Umbilical cord (tissue), 2 donors: ENCODE measurements around the gene ASIC1. TPM values are rescaled to one million over a fixed set of nuclear protein-coding genes. Genes with fewer than 3 reads are reported as not detected.
A peak's percentile ranks its signal among the peaks of the same experiment; 100 is the strongest.

ENCODE experiments used
- DNase-seq: peaks from one replicate; pipeline ENCODE4 v3.0.0-alpha.2; 2015; ENCODE audit warnings: low spot score
- total RNA-seq: library from RNA; depleted of rRNA; stranded (reverse); fragments of >200 nt; gene quantifications from one replicate; pipeline ENCODE4 v1.2.3, GENCODE V29; 2014; ENCODE audit warnings: low replicate concordance; ENCODE audit not compliant: insufficient read depth

The ASIC1 gene
- total RNA-seq, 1 donor from 2014 or later: 1.7 TPM

DNA sequence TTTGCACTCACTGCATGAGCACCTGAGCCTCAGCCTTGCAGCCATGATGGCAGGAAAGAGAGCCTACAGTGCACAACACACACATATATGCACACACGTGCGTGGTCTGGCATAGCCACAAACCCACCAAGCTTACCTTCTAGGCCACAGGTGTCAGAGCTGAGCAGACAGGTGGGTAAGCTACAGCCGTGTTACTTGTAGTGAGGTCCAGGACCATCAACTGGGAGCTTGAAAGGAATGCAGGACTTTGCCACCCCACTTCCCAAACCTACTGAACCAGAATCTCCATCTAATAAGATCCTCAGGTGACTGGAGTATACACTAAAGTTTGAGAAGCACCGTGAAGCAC is 2.7 kb downstream of the ASIC1 start:
- no peak for DNase-seq

- DNase-seq: no peak
Measured at GRCh38 chr12:50061171-50061570, 3.8 kb downstream of the ASIC1 start.

GRCh38 chr12:50061946-50062686 is 4.7 kb downstream of the ASIC1 start:
- no peak for DNase-seq

- no peak for DNase-seq
Measured at GRCh38 chr12:50062728-50063460, 5.5 kb downstream of the ASIC1 start.

DNA sequence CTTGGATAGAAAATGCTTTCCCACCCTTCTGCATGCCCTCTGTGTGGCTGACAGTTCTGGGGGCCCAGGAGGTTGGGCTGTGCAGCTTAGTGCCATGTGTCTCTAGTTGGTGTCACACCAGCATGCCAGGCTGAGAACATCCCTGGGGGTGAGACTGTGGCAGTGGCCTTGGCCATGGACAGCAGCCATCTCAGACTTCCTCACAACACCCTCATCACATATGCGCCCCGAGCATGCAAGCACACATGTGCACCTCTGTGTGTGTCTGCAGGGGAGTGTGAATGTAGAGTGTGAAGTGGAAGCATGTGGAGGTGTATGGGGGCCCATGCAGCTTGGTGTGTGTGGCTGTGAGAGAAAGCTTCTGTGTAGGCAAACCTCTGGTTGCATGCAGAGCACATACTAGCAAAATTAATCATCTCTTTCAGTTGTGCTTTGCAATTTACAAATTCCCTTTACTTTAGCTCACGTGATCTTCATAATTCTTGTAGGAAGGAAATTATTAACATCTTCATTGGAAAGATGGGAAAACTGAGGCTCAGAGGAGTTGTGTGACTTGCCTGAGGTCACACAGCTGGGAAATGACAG is 8.4 kb downstream of the ASIC1 start:
- no peak for DNase-seq

GRCh38 chr12:50066402-50066801 is 9.0 kb downstream of the ASIC1 start:
- peak; percentile 46 for DNase-seq

GRCh38 chr12:50069069-50069468 is 11.7 kb downstream of the ASIC1 start:
- DNase-seq: no peak

GRCh38 chr12:50069539-50069938 is 12.1 kb downstream of the ASIC1 start:
- DNase-seq: no peak

DNA sequence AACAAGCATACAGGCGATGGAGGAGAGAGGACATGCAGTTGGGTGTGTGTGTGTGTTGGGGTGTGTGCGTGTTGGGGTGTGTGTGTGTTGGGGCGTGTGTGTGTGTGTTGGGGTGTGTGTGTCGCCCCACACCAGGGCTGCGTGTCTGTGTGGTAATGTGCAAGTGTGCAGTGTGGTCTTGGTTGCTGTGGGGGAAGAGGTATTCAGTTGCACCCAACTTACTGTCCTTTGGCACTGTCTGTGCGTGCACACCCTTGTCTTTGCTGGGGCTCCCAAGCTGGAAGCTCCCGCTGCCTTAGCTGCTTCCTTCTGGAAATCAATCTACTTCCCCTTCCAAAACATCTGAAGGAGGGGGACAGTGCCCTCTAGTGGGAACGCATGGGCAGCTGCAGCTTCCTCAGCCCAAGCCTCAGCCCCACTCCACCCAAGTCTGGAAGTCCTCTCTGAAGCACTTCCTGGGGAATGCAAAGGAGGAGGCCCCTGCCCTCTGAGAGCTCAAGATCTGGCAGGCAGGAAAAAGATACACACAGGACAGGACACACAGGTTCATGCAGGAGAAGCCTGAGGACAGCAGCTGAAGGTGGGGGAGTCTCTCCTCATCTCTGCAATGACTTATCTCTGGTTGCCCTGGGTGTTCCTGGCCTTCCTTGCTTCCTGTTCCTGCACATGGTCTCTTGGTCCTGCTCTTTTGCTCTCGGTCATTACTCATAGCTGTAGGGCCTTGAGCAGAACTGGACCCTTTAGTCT is 13.1 kb downstream of the ASIC1 start:
- DNase-seq: peak; percentile 93

DNA sequence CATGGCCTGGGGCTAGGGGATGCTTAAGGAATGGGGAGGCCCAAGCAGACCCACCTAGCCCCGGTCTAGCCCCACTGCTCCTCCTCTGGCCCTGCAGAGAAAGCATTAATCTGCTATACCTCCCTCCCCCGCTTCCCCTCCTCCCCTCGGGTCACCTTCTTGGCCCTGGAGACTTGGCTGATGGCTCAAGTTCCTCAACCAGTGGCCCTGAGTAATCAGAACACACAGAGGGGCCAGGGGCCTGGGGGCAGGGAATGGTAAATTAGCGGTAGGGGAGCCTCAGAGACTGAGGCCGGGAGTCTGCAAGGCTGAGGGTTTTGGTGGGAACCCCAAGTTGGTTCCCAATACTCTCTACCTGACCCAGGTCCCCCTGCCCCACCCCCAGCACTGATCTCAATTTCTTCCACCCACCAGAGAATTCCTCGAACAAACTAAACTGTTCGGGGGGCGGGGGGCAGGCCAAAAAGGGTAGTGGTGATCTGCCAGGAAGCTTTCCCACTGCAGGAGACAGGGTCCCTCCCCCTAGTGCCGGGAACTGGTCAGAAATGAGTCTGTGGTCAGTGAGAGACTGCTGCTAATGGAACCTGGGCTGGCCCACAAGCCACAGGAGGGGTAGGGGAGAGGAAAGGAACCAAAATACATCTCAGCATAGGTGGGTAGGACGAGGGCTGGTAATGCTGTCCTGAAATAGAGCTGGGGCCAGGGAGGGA is 15.0 kb downstream of the ASIC1 start:
- no peak for DNase-seq

DNA sequence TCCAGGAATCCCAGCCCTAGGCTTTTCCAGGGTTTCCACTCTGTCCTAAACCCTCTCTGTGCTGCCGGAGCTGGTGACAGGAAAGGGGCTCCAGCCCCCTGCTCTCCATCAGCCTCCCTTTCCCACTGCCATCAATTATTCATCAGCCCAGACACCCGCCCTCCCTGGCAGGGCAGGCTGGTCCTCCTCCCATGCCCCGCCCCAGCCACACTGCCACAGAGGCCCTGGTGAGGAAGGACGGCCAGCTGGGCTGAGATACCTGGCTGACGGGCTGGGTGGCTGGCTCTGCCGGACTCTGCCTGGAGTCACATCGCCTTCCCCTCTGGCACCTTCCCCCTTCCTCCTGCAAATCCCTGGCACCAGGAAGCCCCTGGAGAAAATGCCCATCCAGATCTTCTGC is 15.8 kb downstream of the ASIC1 start:
- DNase-seq: no peak

- no peak for DNase-seq
Measured at GRCh38 chr12:50073712-50074111, 16.3 kb downstream of the ASIC1 start.

- DNase-seq: peak; percentile 82
Measured at GRCh38 chr12:50074936-50075807, 17.8 kb downstream of the ASIC1 start.

GRCh38 chr12:50075808-50076170 is 18.4 kb downstream of the ASIC1 start:
- no peak for DNase-seq

DNA sequence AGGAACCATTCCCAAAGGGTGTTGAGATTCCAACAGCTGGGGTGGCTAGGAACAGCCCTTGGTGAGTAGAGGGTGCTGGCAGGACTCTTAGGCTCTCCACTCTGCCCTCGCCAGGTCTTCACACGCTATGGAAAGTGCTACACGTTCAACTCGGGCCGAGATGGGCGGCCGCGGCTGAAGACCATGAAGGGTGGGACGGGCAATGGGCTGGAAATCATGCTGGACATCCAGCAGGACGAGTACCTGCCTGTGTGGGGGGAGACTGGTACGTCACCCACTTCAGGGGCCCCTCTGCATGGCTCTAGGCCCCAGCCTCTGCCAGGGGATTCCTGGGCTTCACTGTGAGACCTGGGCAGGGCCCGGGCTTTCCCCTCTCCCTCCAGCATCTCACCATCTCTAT is 19.7 kb downstream of the ASIC1 start:
- no peak for DNase-seq

DNA sequence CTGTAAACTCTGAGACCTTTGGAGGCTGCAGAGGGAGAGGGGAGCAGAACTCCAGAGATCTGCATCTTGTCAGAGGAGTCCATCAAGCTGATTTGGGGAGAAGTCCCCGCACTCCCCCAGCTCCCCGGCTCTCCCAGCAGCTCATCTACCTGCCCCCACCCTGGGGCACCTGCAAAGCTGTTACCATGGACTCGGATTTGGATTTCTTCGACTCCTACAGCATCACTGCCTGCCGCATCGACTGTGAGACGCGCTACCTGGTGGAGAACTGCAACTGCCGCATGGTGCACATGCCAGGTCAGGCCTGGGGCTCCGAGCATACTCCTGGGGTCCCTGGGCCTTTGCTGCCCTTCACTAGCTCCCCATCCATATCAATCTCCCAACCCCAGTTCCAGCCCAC is 20.9 kb downstream of the ASIC1 start:
- DNase-seq: no peak

- no peak for DNase-seq
Measured at GRCh38 chr12:50079771-50080170, 22.4 kb downstream of the ASIC1 start.

- DNase-seq: no peak
Measured at GRCh38 chr12:50081096-50081808, 23.9 kb downstream of the ASIC1 start.

- no peak for DNase-seq
Measured at GRCh38 chr12:50082644-50083043, 25.2 kb downstream of the ASIC1 start.

DNA sequence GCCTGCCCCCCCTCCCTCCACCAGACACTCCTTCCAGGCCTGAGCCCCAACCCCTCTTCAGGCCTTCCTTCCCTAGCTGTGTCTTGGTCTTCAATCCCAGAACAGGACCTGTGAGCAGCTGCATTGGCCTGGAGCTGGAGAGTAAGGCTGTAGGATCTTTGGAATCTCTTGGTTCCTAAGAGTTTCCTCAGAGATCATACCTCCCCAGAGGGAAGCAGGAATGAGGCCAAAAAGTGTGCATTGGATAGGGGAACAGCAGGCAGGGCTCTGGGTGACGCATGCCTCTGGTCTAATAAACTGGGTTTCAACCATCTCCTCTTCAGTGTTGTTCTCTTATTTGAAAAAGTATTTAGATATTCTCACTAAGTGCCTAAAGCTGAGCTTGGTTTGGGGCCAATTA is 25.9 kb downstream of the ASIC1 start:
- no peak for DNase-seq
